ENCODE measurements around the gene UBL3.

DNA sequence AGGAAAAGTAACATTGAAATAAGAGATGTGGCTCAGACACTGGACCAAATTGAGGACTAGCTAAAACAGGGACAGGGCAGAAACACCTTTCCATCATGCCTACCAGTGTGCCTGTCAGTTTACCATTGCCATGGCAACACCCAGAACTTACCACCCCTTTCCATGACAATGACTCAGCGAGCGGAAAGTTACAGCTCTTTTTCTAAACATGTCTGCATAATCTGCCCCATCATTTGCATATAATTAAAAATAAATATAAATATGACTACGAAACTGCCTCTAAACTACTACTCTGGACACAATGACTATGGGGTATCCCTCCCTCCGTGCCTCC, 96.0 kb downstream of the UBL3 start:
- TF ChIP-seq, protein P1, sequence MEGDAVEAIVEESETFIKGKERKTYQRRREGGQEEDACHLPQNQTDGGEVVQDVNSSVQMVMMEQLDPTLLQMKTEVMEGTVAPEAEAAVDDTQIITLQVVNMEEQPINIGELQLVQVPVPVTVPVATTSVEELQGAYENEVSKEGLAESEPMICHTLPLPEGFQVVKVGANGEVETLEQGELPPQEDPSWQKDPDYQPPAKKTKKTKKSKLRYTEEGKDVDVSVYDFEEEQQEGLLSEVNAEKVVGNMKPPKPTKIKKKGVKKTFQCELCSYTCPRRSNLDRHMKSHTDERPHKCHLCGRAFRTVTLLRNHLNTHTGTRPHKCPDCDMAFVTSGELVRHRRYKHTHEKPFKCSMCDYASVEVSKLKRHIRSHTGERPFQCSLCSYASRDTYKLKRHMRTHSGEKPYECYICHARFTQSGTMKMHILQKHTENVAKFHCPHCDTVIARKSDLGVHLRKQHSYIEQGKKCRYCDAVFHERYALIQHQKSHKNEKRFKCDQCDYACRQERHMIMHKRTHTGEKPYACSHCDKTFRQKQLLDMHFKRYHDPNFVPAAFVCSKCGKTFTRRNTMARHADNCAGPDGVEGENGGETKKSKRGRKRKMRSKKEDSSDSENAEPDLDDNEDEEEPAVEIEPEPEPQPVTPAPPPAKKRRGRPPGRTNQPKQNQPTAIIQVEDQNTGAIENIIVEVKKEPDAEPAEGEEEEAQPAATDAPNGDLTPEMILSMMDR (IDR thresholded peaks at IDR 0.05): no peak
- no peak for TF ChIP-seq POLR2A (IDR thresholded peaks at IDR 0.05)
- no peak for TF ChIP-seq EP300 (IDR thresholded peaks at IDR 0.05)

Measured in ovary (tissue), 3 donors.